Measurements from ENCODE around the gene FAM24A.

Gene FAM24A

DNA sequence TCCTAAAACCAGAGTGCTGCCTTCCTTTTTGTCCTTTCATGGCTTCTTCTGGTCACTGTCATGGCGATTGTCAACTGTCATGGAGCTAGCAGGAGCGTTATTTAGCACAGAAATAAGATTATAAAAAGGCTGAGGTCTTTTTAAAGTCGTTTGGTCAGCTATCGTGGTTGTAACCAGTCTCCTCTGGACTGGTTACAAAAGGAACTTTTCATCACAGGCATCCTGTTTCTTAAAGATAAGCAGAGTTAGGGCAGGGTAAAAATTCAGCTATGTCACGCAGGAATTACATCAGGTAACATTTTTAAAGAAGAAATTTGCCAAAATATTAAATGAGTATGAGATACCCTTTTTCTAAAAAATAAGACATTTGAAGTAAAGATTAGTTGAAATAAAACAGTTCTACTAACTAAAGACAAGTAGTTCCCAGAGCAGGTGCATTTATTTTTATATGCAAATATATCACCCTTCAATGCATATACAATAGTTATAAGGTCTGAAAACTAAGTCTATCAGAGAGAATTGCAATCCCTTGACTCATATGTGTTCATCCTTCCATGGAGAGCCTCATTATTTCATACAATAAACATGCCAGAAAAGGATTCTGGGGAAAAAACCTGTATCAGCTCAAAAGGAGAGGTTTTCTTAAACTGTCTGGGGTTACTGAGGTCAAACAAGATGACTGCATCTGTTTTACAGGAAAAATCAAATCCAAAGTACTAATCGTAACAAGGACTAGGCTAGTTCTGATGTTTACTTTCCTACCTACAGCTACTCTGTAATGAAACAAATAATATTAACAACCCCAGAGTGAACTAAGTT, 20.9 kb downstream of the FAM24A start:
- no peak for DNase-seq (ENCODE audit: low read depth in 2 of 2)

DNA sequence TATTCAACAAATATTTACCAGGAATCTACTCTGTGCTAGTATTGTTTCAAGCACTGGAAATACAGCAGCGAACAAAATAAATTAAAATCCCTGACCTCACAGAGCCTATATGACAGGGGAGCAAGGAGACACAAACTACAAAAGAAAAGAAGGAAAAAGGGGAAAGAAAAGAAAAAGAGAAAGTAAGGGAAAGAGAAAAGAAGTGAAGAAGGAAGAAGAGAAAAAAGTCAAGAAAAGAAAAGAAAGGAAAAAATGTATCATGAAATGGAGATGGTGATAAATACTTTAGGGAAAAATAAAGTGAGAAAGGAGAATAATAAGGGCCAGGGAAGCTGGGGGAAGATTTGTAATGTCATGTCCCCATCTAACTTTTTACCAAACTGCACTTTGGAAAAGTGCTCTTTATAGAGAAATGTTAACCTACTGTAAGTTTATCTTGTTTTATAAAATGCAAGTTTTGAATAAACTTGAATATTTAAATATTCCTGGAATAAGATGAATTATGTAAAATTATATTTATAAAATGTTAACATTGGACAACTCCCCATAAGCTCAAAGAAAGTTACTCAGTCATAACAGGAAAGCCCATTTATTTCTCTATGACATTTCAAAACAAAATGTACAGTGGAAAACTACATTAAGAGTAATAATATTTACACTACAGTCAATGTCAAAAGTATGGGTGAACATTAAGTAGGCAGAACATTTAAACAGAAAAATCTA, 28.9 kb downstream of the FAM24A start:
- DNase-seq (ENCODE audit: low read depth in 2 of 2): no peak

DNA sequence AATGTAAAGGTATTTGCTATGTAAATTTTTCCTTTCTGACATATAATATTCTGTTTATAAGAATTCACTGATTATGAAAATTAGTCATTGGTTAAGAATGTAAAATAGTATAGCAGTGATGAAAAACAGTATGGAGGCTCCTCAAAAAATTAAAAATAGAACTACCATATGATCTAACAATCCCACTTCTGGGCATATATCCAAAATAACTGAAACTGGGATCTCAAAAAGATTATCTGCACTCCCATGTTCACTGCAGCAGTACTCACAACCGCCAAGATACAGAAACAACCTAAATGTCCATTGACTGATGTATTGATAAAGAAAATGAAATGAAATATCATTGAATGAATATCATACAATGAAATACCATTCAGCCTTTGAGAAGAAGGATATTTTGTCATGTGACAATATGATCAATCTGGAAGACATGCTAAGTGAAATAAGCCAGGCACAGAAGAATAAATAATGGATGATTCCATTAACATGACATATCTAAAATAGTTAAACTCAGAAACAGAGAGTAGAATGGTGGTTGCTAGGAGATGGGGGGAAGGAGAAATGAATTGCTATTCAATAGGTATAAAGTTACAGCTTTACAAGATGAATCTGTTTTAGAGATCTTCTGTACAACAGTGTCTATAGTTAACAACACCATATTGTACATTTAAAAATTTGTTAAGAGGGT, 29.6 kb downstream of the FAM24A start:
- DNase-seq (ENCODE audit: low read depth in 2 of 2): no peak

DNA sequence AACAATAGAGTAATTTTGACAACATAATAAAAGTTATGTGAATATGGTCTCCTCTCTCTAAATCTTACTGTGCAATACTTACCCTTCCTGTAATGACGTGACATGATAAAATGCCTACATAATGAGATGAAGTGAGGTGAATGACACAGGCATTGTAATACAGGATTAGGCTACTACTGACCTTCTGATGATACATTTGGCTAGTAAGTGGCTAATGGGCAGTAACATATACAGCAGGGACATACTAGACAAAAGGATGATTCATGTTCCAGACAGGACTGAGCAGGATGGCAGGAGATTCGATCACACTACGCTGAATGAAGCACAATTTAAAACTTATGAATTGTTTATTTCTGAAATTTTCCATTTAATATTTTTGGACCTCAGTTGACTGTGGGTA, 38.9 kb downstream of the FAM24A start:
- no peak for DNase-seq (ENCODE audit: low read depth in 2 of 2)

DNA sequence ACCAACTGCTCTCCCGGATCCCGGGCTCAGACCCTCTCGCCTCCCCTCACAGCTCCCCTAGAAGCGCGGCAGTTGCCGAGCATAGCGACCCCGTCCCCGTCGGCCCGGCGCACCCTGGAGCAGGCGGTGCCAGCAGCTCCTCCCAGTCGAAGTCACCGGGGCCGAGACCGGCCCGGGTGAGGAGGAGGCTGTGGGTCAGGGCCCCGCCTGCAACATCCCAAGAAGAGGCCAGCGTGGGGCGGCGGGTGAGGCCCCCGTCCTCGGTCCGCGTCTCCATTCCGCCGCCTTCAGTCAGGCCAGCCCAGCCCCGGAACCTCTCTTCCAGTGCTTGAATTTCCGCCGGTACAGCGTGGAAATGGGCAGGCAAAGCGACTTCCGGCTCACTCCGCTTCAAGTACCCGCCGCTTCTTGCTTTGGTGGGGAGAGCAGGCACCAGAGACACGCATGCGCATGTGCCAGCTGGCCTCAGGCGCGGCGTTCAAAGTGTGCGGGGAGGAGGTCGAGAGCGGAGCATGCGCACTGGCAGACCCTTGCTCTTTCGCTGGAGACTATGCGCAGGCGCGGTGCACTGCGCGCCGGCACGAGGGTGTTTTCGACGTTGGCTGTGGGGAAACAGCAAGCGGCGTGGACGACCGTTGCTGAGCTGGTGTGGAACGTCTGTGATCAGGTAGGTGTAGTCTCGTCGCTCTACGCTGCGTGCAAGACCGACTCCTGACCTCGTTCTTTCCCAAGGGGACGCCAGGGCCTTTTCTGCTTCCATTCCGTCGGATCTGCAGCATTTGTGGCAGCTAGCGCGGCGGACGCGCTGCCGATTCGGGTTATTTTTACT, 43.7 kb downstream of the FAM24A start, which contains the start of gene C10orf88:
C10orf88 (minus strand) TSS at position 326 of the 829 bp plus-strand sequence; CDS start at position 277, 49 bp downstream.
- DNase-seq (ENCODE audit: low read depth in 2 of 2): peak; percentile 95

DNA sequence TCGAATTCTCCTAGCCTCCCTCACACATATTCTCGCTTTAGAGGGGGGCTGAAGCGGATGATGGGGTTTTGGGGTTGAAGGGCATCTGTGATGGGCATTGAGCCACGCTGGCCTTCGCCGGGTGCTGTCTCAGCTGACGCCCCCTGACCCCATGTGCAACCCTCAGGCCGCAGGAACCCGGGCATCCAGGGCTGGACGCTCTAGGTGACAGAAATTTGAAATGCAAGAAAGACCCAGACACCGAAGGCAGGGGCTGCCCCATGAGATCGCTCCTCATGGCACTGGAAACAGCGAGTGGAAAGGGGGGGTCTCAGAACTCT, 44.3 kb downstream of the FAM24A start:
- no peak for DNase-seq (ENCODE audit: low read depth in 2 of 2)

DNA sequence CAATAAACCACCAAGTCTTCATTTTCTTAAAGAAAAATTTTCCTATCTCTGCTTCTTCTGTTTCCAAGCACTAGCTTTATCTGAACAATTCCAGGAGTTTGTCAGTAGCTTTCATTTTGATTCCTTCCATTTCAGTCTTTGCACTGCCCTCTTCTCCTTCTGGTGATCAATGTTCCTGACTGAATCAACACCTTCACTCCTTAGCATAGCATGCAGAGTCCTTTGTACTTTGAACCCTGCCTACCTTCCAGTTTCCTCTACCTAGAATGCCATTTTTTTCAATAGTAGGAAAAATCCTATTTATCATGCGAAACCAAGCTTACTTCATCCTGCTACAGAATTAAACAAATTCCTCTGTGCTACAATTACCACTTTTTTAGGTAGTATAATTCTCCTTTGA, 45.5 kb downstream of the FAM24A start:
- DNase-seq (ENCODE audit: low read depth in 2 of 2): no peak

DNA sequence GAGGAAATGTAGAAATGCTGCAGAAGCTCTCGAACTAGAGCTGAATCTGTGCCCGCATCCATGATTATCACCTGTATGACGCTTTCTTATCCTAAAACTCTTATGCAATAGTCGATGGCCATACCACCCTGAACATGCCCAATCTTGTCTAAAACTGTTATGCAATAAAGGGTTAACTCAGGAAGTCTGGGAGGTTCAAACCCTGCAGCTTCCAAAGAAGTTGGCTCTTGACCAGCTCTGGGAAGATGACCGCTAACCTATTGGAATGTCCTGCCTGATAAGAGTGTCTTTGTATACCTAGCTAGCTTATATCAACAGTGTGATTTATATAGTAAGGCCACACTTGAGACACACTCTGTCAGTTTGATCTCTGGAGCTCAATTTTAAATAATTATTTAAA, 47.1 kb downstream of the FAM24A start:
- DNase-seq (ENCODE audit: low read depth in 2 of 2): no peak

DNA sequence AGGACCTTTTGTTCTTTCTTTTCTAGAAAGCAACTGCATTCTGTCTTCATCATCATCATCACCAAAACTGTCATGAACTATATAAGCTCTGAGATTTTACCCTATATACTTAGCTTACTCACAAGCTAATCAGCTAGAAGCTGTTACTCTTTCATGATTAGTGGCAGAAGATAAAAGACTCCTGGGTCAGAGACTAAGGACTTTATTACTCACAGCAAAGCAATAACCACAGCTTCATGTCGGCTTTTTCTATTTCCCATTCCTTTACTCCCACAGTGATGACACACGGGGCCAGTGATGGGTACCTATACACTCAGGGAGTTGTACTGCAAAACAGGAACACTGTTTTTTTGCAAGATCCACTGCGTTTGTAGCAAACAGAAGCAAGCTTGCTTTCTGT, 52.0 kb downstream of the FAM24A start:
- no peak for DNase-seq (ENCODE audit: low read depth in 2 of 2)

Measured in stimulated activated CD4-positive, alpha-beta T cell treated with anti-CD3 and anti-CD28 coated beads, Interleukin-15, amount 100 ng/mL, for 48 hours (primary cell).